Osteocyte (in vitro differentiated cells): Measurements from ENCODE around the gene UPK3A. TPM values are rescaled to one million over a fixed set of nuclear protein-coding genes. Genes with fewer than 3 reads are reported as not detected.

ENCODE experiments used
- DNase-seq: peaks from one replicate; pipeline ENCODE4 v3.0.0; 2021; ENCODE audit warnings: mixed read lengths; ENCODE audit not compliant: unreplicated experiment; ENCODE audit errors: extremely low spot score
- H3K27ac Mint-ChIP-seq: one replicate; pipeline ENCODE4 v1.8.0; 2021; ENCODE audit warnings: mild to moderate bottlenecking, mixed read lengths; ENCODE audit not compliant: unreplicated experiment
- H3K27me3 Mint-ChIP-seq: one replicate; pipeline ENCODE4 v1.8.0; 2021; ENCODE audit warnings: mixed read lengths; ENCODE audit not compliant: unreplicated experiment
- H3K36me3 Mint-ChIP-seq: one replicate; pipeline ENCODE4 v1.8.0; 2021; ENCODE audit warnings: mixed read lengths; ENCODE audit not compliant: unreplicated experiment
- H3K4me1 Mint-ChIP-seq: one replicate; pipeline ENCODE4 v1.8.0; 2021; ENCODE audit warnings: mixed read lengths; ENCODE audit not compliant: unreplicated experiment
- H3K4me3 Mint-ChIP-seq: one replicate; pipeline ENCODE4 v1.8.0; 2021; ENCODE audit warnings: mild to moderate bottlenecking, moderate library complexity, mixed read lengths; ENCODE audit not compliant: unreplicated experiment
- H3K9me3 Mint-ChIP-seq: one replicate; pipeline ENCODE4 v1.8.0; 2021; ENCODE audit warnings: mixed read lengths; ENCODE audit not compliant: unreplicated experiment
- CTCF ChIP-seq: fragments of 200-600 bp; sonication (generic); IDR thresholded peaks from 2 replicates; pipeline ENCODE4 v1.5.0; 2021; ENCODE audit warnings: antibody characterized with exemption, mild to moderate bottlenecking, moderate library complexity
- total RNA-seq: library from RNA; stranded (reverse); gene quantifications from 2 replicates; pipeline ENCODE4 v1.2.1, GENCODE V29; 2021

Gene UPK3A
- total RNA-seq, 1 donor from 2014 or later = not detected

- no peaks in the 10 kb centered on the region for H3K27me3 Mint-ChIP-seq
Observed at GRCh38 chr22:45335021-45335818, 50.5 kb downstream of the UPK3A start.

GRCh38 chr22:45335854-45336522, 51.2 kb downstream of the UPK3A start:
- Mint-ChIP-seq H3K9me3 (no peaks in the 10 kb centered on the region), H3K4me3 (no peak overlapping the region), H3K36me3 (peaks cover 51% of the 10 kb centered on the region), H3K27ac (no peak overlapping the region), H3K27me3 (no peaks in the 10 kb centered on the region), H3K4me1 (no peaks in the 10 kb centered on the region)
- TF ChIP-seq CTCF = no peak
- no peak for DNase-seq

More at GRCh38 chr22:45335021-45335818, 50.5 kb downstream of the UPK3A start:
- no peak for TF ChIP-seq CTCF
- Mint-ChIP-seq H3K27ac (no peak overlapping the region), H3K36me3 (peaks cover 55% of the 10 kb centered on the region), H3K4me3 (no peak overlapping the region), H3K9me3 (no peaks in the 10 kb centered on the region), H3K4me1 (no peaks in the 10 kb centered on the region)
- DNase-seq = no peak

- Mint-ChIP-seq H3K4me1 (no peaks in the 10 kb centered on the region), H3K36me3 (peaks cover 51% of the 10 kb centered on the region), H3K27ac (no peak overlapping the region), H3K9me3 (no peaks in the 10 kb centered on the region), H3K27me3 (no peaks in the 10 kb centered on the region), H3K4me3 (no peak overlapping the region)
- DNase-seq = no peak
- TF ChIP-seq CTCF = no peak
Observed at GRCh38 chr22:45336971-45337431, 52.3 kb downstream of the UPK3A start.

- H3K27me3 Mint-ChIP-seq = no peaks in the 10 kb centered on the region
- H3K36me3 Mint-ChIP-seq = peaks cover 48% of the 10 kb centered on the region
- no peaks in the 10 kb centered on the region for H3K9me3 Mint-ChIP-seq
- H3K4me1 Mint-ChIP-seq = no peaks in the 10 kb centered on the region
- DNase-seq = no peak
- H3K4me3 Mint-ChIP-seq = no peak overlapping the region
- no peak for TF ChIP-seq CTCF
- no peak overlapping the region for H3K27ac Mint-ChIP-seq
Observed at GRCh38 chr22:45337536-45337935, 52.8 kb downstream of the UPK3A start.

- no peaks in the 10 kb centered on the region for H3K9me3 Mint-ChIP-seq
- H3K36me3 Mint-ChIP-seq = peaks cover 50% of the 10 kb centered on the region
- H3K27ac Mint-ChIP-seq = no peak overlapping the region
- no peak for TF ChIP-seq CTCF
- H3K4me1 Mint-ChIP-seq = no peaks in the 10 kb centered on the region
- no peaks in the 10 kb centered on the region for H3K27me3 Mint-ChIP-seq
- DNase-seq = no peak
- H3K4me3 Mint-ChIP-seq = no peak overlapping the region
Observed at GRCh38 chr22:45338795-45339194, 54.0 kb downstream of the UPK3A start.
